HepG2 (cell line): Measurements from ENCODE around the gene SNAP25. TPM values are rescaled to one million over a fixed set of nuclear protein-coding genes. Genes with fewer than 3 reads are reported as not detected.

Experiments
- ATF7 ChIP-seq, 2 experiments: fragments of 450-650 bp in 1 of 2; sonication (generic) in 1 of 2; formaldehyde crosslinking in 1 of 2; IDR thresholded peaks; 2 replicates each; pipeline versions ENCODE4 v1.4.0 to v1.6.1; 2016 to 2020; ENCODE audit warnings: antibody characterized with exemption in 1 of 2, mild to moderate bottlenecking in 1 of 2, missing genetic modification reagents in 1 of 2
- FOXK2 ChIP-seq: fragments of 450-650 bp; IDR thresholded peaks from 2 replicates; pipeline ENCODE4 v1.6.1; 2016
- HDAC1 ChIP-seq: sonication (generic); formaldehyde crosslinking; IDR thresholded peaks from 2 replicates; pipeline ENCODE4 v1.5.1; 2020; ENCODE audit warnings: mild to moderate bottlenecking, missing genetic modification reagents
- IRX3 ChIP-seq: sonication (generic); formaldehyde crosslinking; IDR thresholded peaks from 2 replicates; pipeline ENCODE4 v1.8.1; 2023; ENCODE audit warnings: mild to moderate bottlenecking, low read depth, missing genetic modification reagents, borderline replicate concordance
- KAT2B ChIP-seq: fragments of 150-350 bp; IDR thresholded peaks from 2 replicates; pipeline ENCODE4 v1.6.1; 2014; ENCODE audit warnings: low read depth, low read length, borderline replicate concordance
- KAT7 ChIP-seq: IDR thresholded peaks from 2 replicates; pipeline ENCODE4 v1.6.1; 2018; ENCODE audit warnings: borderline replicate concordance, missing compliant biosample characterization
- KLF9 ChIP-seq: IDR thresholded peaks from 2 replicates; pipeline ENCODE4 v1.6.1; 2016; ENCODE audit warnings: low read depth
- MIXL1 ChIP-seq: IDR thresholded peaks from 2 replicates; pipeline ENCODE4 v1.6.1; 2016
- NR2C2 ChIP-seq: sonication (generic); formaldehyde crosslinking; IDR thresholded peaks from 2 replicates; pipeline ENCODE4 v1.4.0; 2020; ENCODE audit warnings: missing genetic modification reagents, mild to moderate bottlenecking, moderate library complexity, borderline replicate concordance
- PHF21A ChIP-seq: sonication (generic); formaldehyde crosslinking; IDR thresholded peaks from 2 replicates; pipeline ENCODE4 v1.5.0; 2020; ENCODE audit warnings: mild to moderate bottlenecking, missing genetic modification reagents
- REL ChIP-seq: sonication (generic); formaldehyde crosslinking; conservative IDR thresholded peaks from 2 replicates; pipeline ENCODE4 v1.8.0; 2022; ENCODE audit warnings: mild to moderate bottlenecking, missing genetic modification reagents, moderate library complexity
- SAP130 ChIP-seq: IDR thresholded peaks from 2 replicates; pipeline ENCODE4 v1.6.1; 2016; ENCODE audit warnings: low read depth
- YY1 ChIP-seq: IDR thresholded peaks from 2 replicates; pipeline ENCODE4 v1.6.1; 2011; ENCODE audit warnings: low read length, low read depth, moderate library complexity, mild to moderate bottlenecking; ENCODE audit not compliant: insufficient read depth, insufficient replicate concordance
- ZFP82 ChIP-seq: sonication (generic); formaldehyde crosslinking; IDR thresholded peaks from 2 replicates; pipeline ENCODE4 v1.5.1; 2020; ENCODE audit warnings: mild to moderate bottlenecking, missing genetic modification reagents, borderline replicate concordance
- ZNF282 ChIP-seq: fragments of 450-650 bp; IDR thresholded peaks from 2 replicates; pipeline ENCODE4 v1.6.1; 2018; ENCODE audit not compliant: partially characterized antibody
- ZNF326 ChIP-seq: sonication (generic); formaldehyde crosslinking; IDR thresholded peaks from 2 replicates; pipeline ENCODE4 v1.4.0; 2020; ENCODE audit warnings: missing genetic modification reagents, borderline replicate concordance
- ZNF343 ChIP-seq: sonication (generic); formaldehyde crosslinking; IDR thresholded peaks from 2 replicates; pipeline ENCODE4 v1.4.0; 2020; ENCODE audit warnings: mild to moderate bottlenecking, missing genetic modification reagents
- ZNF468 ChIP-seq: sonication (generic); formaldehyde crosslinking; IDR thresholded peaks from 2 replicates; pipeline ENCODE4 v1.8.0; 2022; ENCODE audit warnings: mild to moderate bottlenecking, moderate library complexity, missing genetic modification reagents
- ZNF496 ChIP-seq: sonication (generic); formaldehyde crosslinking; IDR thresholded peaks from 2 replicates; pipeline ENCODE4 v1.8.1; 2023; ENCODE audit warnings: mild to moderate bottlenecking, moderate library complexity, missing genetic modification reagents; ENCODE audit not compliant: insufficient replicate concordance
- ZNF562 ChIP-seq: sonication (generic); formaldehyde crosslinking; IDR thresholded peaks from 2 replicates; pipeline ENCODE4 v1.8.0; 2022; ENCODE audit warnings: missing genetic modification reagents, borderline replicate concordance
- ZNF572 ChIP-seq: sonication (generic); formaldehyde crosslinking; IDR thresholded peaks from 2 replicates; pipeline ENCODE4 v1.5.1; 2020; ENCODE audit warnings: mild to moderate bottlenecking, missing genetic modification reagents
- ZNF605 ChIP-seq: sonication (generic); formaldehyde crosslinking; IDR thresholded peaks from 2 replicates; pipeline ENCODE4 v1.8.0; 2022; ENCODE audit warnings: mild to moderate bottlenecking, missing genetic modification reagents
- ZNF768 ChIP-seq: sonication (generic); formaldehyde crosslinking; IDR thresholded peaks from 2 replicates; pipeline ENCODE4 v1.4.0; 2020; ENCODE audit warnings: missing genetic modification reagents
- polyA plus RNA-seq, 8 experiments: library from polyadenylated mRNA; depleted of rRNA in 3 of 8; stranded (reverse) in 7 of 8; unstranded in 1 of 8; fragments of >200 nt; fragmentation: Illumina TruSeq in 4 of 8; extraction: Trizol in 4 of 8; gene quantifications; 2 replicates each; pipeline versions ENCODE4 v1.2.1 to v1.2.3, GENCODE V29; 2011 to 2016; ENCODE audit warnings: low read depth in 4 of 8, missing spikeins in 1 of 8, mixed read lengths in 1 of 8; ENCODE audit not compliant: insufficient read depth in 1 of 8
- total RNA-seq, 5 experiments: library from RNA; depleted of rRNA; stranded (reverse); fragments of >200 nt; fragmentation: Illumina TruSeq; extraction: Trizol; gene quantifications; 2 replicates each; pipeline ENCODE4 v1.2.3, GENCODE V29; 2016; ENCODE audit warnings: low read depth in 1 of 5
- TF ChIP-seq, protein P1 (sequence below): sonication (generic); formaldehyde crosslinking; conservative IDR thresholded peaks from 2 replicates; pipeline ENCODE4 v1.4.0; 2020; ENCODE audit warnings: missing genetic modification reagents
- TF ChIP-seq, protein P2 (sequence below): IDR thresholded peaks from 2 replicates; pipeline ENCODE4 v1.6.1; 2016; ENCODE audit warnings: mild to moderate bottlenecking, missing biosample characterization, missing genetic modification reagents
- TF ChIP-seq, protein P3 (sequence below): IDR thresholded peaks from 2 replicates; pipeline ENCODE4 v1.6.1; 2012; ENCODE audit warnings: low read length, improper control_type of control experiment

SNAP25 gene
- total and polyA plus RNA-seq, 2 of the 13 experiments (the other 11 are each of a cell fraction or from before 2014, with no cell fraction given): not detected

DNA sequence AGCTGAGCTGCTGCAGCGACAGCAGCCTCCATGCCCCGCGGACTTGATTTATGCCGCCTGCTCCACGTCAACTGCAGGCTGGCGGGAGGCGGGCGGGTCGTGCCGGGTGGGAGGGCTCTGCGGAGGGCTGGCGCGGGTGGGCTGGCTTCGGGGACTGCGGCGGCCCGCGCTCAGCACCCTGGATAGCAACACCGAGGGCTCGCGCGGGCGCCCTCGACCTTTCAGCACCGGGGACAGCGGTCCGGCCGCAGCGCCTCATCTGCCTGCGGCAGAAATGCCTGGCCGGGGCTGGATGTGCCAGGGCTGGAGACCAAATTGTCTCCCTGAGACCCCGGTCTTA lies 792 bp downstream of the SNAP25 start (continued):
- peak; percentile 93; the same call in 1 of the 2 replicates for TF ChIP-seq KLF9 (CRISPR knock-in tag)
- TF ChIP-seq, protein P1, sequence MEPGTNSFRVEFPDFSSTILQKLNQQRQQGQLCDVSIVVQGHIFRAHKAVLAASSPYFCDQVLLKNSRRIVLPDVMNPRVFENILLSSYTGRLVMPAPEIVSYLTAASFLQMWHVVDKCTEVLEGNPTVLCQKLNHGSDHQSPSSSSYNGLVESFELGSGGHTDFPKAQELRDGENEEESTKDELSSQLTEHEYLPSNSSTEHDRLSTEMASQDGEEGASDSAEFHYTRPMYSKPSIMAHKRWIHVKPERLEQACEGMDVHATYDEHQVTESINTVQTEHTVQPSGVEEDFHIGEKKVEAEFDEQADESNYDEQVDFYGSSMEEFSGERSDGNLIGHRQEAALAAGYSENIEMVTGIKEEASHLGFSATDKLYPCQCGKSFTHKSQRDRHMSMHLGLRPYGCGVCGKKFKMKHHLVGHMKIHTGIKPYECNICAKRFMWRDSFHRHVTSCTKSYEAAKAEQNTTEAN (CRISPR knock-in tag): peak; percentile 98
- TF ChIP-seq ZNF496 (CRISPR knock-in tag): peak; percentile 73
- TF ChIP-seq, protein P2, sequence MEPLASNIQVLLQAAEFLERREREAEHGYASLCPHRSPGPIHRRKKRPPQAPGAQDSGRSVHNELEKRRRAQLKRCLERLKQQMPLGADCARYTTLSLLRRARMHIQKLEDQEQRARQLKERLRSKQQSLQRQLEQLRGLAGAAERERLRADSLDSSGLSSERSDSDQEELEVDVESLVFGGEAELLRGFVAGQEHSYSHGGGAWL (CRISPR knock-in tag): peak; percentile 100
- 0 out of 2 replicates have a peak, but pooled peaks have one; percentile 40 for TF ChIP-seq NR2C2 (CRISPR knock-in tag)
- peak; percentile 98 for TF ChIP-seq ZFP82 (CRISPR knock-in tag)
- no peak for TF ChIP-seq ATF7 (IDR thresholded peaks at IDR 0.05)
- TF ChIP-seq ATF7 (CRISPR knock-in tag; IDR thresholded peaks at IDR 0.05): no peak
- peak; percentile 97 for TF ChIP-seq MIXL1
- no peak for TF ChIP-seq YY1
- peak; percentile 94; the same call in 1 of the 2 replicates for TF ChIP-seq ZNF605 (CRISPR knock-in tag)
- peak; percentile 91; the same call in 1 of the 2 replicates for TF ChIP-seq ZNF326 (CRISPR knock-in tag)
- peak; percentile 96 for TF ChIP-seq ZNF343 (CRISPR knock-in tag)
- TF ChIP-seq PHF21A: no peak
- peak; percentile 99 for TF ChIP-seq IRX3 (CRISPR knock-in tag)
- TF ChIP-seq, protein P3, sequence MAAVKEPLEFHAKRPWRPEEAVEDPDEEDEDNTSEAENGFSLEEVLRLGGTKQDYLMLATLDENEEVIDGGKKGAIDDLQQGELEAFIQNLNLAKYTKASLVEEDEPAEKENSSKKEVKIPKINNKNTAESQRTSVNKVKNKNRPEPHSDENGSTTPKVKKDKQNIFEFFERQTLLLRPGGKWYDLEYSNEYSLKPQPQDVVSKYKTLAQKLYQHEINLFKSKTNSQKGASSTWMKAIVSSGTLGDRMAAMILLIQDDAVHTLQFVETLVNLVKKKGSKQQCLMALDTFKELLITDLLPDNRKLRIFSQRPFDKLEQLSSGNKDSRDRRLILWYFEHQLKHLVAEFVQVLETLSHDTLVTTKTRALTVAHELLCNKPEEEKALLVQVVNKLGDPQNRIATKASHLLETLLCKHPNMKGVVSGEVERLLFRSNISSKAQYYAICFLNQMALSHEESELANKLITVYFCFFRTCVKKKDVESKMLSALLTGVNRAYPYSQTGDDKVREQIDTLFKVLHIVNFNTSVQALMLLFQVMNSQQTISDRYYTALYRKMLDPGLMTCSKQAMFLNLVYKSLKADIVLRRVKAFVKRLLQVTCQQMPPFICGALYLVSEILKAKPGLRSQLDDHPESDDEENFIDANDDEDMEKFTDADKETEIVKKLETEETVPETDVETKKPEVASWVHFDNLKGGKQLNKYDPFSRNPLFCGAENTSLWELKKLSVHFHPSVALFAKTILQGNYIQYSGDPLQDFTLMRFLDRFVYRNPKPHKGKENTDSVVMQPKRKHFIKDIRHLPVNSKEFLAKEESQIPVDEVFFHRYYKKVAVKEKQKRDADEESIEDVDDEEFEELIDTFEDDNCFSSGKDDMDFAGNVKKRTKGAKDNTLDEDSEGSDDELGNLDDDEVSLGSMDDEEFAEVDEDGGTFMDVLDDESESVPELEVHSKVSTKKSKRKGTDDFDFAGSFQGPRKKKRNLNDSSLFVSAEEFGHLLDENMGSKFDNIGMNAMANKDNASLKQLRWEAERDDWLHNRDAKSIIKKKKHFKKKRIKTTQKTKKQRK: no peak
- no peak for TF ChIP-seq ZNF282
- TF ChIP-seq KAT2B: no peak
- TF ChIP-seq ZNF572 (CRISPR knock-in tag): no peak
- peak; percentile 97 for TF ChIP-seq REL (CRISPR knock-in tag)
- peak; percentile 99 for TF ChIP-seq ZNF468 (CRISPR knock-in tag)
- TF ChIP-seq HDAC1 (CRISPR knock-in tag): peak; percentile 76; the same call in 1 of the 2 replicates
- peak; percentile 87; the same call in 1 of the 2 replicates for TF ChIP-seq ZNF562 (CRISPR knock-in tag)
- TF ChIP-seq FOXK2: no peak
- peak; percentile 92 for TF ChIP-seq SAP130
- peak; percentile 95 for TF ChIP-seq ZNF768
- TF ChIP-seq KAT7 (CRISPR knock-in tag): peak; percentile 81
